K562 (cell line): Measurements from ENCODE around the gene HEATR9. TPM values are rescaled to one million over a fixed set of nuclear protein-coding genes. Genes with fewer than 3 reads are reported as not detected.

Source experiments
- ATAC-seq: fragments of 200-7000 bp; cut with Tn5 transposase; 3 replicates; pipeline ENCODE4 v1.9.1; 2020; ENCODE audit warnings: moderate library complexity
- BruUV-seq: library from RNA; stranded (reverse); fragments of 400-500 nt; replicated peaks from 2 replicates; lab custom pipeline; 2021; lab: Mats Ljungman, UMichigan
- CTCF ChIA-PET: fragments of 300-600 bp; formaldehyde crosslinking; extraction: SDS; loops from one replicate; lab custom pipeline; 2021; ENCODE audit warnings: low intra/inter-chr PET ratio; lab: Yijun Ruan, JAX
- POLR2A ChIA-PET: fragments of 300-600, 350-650 bp; sonication (Branson Sonifier 250); formaldehyde crosslinking; extraction: SDS; loops from one replicate; lab custom pipeline; 2021; ENCODE audit warnings: antibody characterized with exemption, inconsistent platforms; lab: Yijun Ruan, JAX
- DNase-seq, 4 experiments: peaks; one replicate each; pipeline versions ENCODE4 v3.0.0 to v3.0.0-alpha.2; 2011 to 2018; ENCODE audit warnings: low spot score in 3 of 4, mixed read lengths in 3 of 4; ENCODE audit errors: extremely low read depth in 1 of 4
- FAIRE-seq: peaks from 2 replicates; lab custom pipeline; 2011; peaks lifted over from hg19 to GRCh38; lab: Jason Lieb, UNC
- H2AFZ ChIP-seq: 2 replicates; pipeline ENCODE4 v1.6.0; 2011; ENCODE audit warnings: low read depth, low read length, control low read depth, inconsistent platforms
- H3K27ac ChIP-seq: fragments of 200-600 bp; 3 replicates; pipeline ENCODE4 v1.8.0; 2011; ENCODE audit warnings: low read depth, mild to moderate bottlenecking, control low read depth, inconsistent platforms, low read length, moderate library complexity, mixed read lengths; ENCODE audit errors: extremely low read depth
- H3K27me3 ChIP-seq, 2 experiments: fragments of 300-600 bp in 1 of 2; 2 replicates in 1 of 2; 3 replicates in 1 of 2; pipeline versions ENCODE4 v1.6.0 to v1.8.0; 2011; ENCODE audit warnings: inconsistent platforms in 2 of 2, low read length in 2 of 2, mild to moderate bottlenecking in 1 of 2, mixed read lengths in 1 of 2, moderate library complexity in 1 of 2; ENCODE audit not compliant: control insufficient read depth in 2 of 2, insufficient read depth in 2 of 2
- H3K36me3 ChIP-seq: fragments of 300-600 bp; 3 replicates; pipeline ENCODE4 v1.8.0; 2011; ENCODE audit warnings: mild to moderate bottlenecking, low read length, inconsistent platforms; ENCODE audit not compliant: control insufficient read depth, insufficient read depth
- H3K4me1 ChIP-seq, 2 experiments: fragments of 200-600 bp in 1 of 2; replicated peaks in 1 of 2; 2 replicates in 1 of 2; 3 replicates in 1 of 2; pipeline versions ENCODE4 v1.5.1 to v1.8.0; 2011; ENCODE audit warnings: inconsistent platforms in 2 of 2, low read length in 2 of 2, mild to moderate bottlenecking in 1 of 2, mixed read lengths in 1 of 2, moderate library complexity in 1 of 2; ENCODE audit not compliant: control insufficient read depth in 2 of 2, insufficient read depth in 2 of 2
- H3K4me2 ChIP-seq: 2 replicates; pipeline ENCODE4 v1.6.1; 2011; ENCODE audit warnings: low read length, control low read depth, inconsistent platforms, mixed read lengths; ENCODE audit not compliant: insufficient read depth
- H3K4me3 ChIP-seq: fragments of 200-600 bp; sonication (generic), shearing (Covaris generic); 2 replicates; pipeline ENCODE4 v1.5.1; 2016; ENCODE audit warnings: control low read depth, inconsistent platforms
- H3K79me2 ChIP-seq: fragments of 200-600 bp; 3 replicates; pipeline ENCODE4 v1.8.0; 2011; ENCODE audit warnings: low read length, inconsistent platforms; ENCODE audit not compliant: control insufficient read depth, insufficient read depth
- H3K9ac ChIP-seq, 2 experiments: 2 replicates each; pipeline versions ENCODE4 v1.6.0 to v1.6.1; 2011; ENCODE audit warnings: low read depth in 2 of 2, low read length in 2 of 2, control low read depth in 1 of 2, inconsistent platforms in 1 of 2, mild to moderate bottlenecking in 1 of 2, mixed read lengths in 1 of 2; ENCODE audit not compliant: insufficient read depth in 1 of 2
- H3K9me1 ChIP-seq: one replicate; pipeline ENCODE4 v1.6.0; 2011; ENCODE audit warnings: inconsistent platforms, mild to moderate bottlenecking, low read length, moderate library complexity; ENCODE audit not compliant: control insufficient read depth, insufficient read depth
- H3K9me3 ChIP-seq: replicated peaks from 2 replicates; pipeline ENCODE4 v1.5.1; 2011; ENCODE audit warnings: low read depth, low read length, inconsistent platforms; ENCODE audit not compliant: control insufficient read depth, insufficient read depth
- H4K20me1 ChIP-seq: replicated peaks from 2 replicates; pipeline ENCODE4 v1.6.1; 2011; ENCODE audit warnings: low read length, inconsistent platforms, mixed read lengths; ENCODE audit not compliant: control insufficient read depth, insufficient read depth
- PKNOX1 ChIP-seq: fragments of 450-650 bp; IDR thresholded peaks from 2 replicates; pipeline ENCODE4 v1.6.1; 2016
- ZKSCAN3 ChIP-seq: fragments of 250-450 bp; sonication (Bioruptor Pico); IDR thresholded peaks from 2 replicates; pipeline ENCODE4 v1.4.0; 2020
- WGBS: fragments of 100-300 bp; shearing (Covaris generic); methylation state at CpG from one replicate; pipeline ENCODE4 v1.1.6; 2016; ENCODE audit warnings: low coverage, mixed read lengths; ENCODE audit not compliant: insufficient coverage; ENCODE audit errors: missing lambda C conversion rate; 5-methylcytosine and 5-hydroxymethylcytosine counted together
- in situ Hi-C: fragments of 300-500 bp; cut with MboI; formaldehyde crosslinking; loops from 4 replicates; pipeline ENCODE4 v1.15.0; 2018; ENCODE audit warnings: inconsistent platforms, mixed read lengths
- intact Hi-C: fragments of 100-400 bp; cut with micrococcal nuclease; formaldehyde crosslinking; loops from 2 replicates; pipeline ENCODE4 v1.14.2; 2022
- polyA plus RNA-seq, 8 experiments: library from polyadenylated mRNA; depleted of rRNA in 4 of 8; stranded (reverse) in 5 of 8; unstranded in 3 of 8; fragments of >200 nt; fragmentation: Nextera tagmentation in 2 of 8; fragmentation: Illumina TruSeq in 1 of 8; extraction: Ambion mirVana in 2 of 8; extraction: Trizol in 1 of 8; gene quantifications; 2 replicates each; pipeline versions ENCODE4 v1.2.1 to v1.2.3, GENCODE V29; 2011 to 2014; ENCODE audit warnings: inconsistent platforms in 1 of 8, missing spikeins in 1 of 8
- total RNA-seq, 7 experiments: library from RNA; depleted of rRNA in 6 of 7; stranded (reverse); fragments of >200 nt in 6 of 7; fragmentation: Illumina TruSeq in 2 of 7; extraction: Trizol in 2 of 7; gene quantifications; 2 replicates each; pipeline versions ENCODE4 v1.2.1 to v1.2.3, GENCODE V29; 2011 to 2021; ENCODE audit warnings: low replicate concordance in 1 of 7

HEATR9 gene
- total and polyA plus RNA-seq, 9 of the 15 experiments (the other 6 are each of a cell fraction or from before 2014, with no cell fraction given): not detected

- ChIA-PET CTCF (no interaction called here), POLR2A (interaction anchor here (0.9 to 1.2 kb wide), 4 partner anchors 8 to 38 kb away, joined by 3 to 5 read pairs (median 4); partner anchors contain the start of gene CCL5)
- FAIRE-seq (no peak), DNase-seq (no peak), ATAC-seq (no peak)
- H3K79me2 ChIP-seq: no peaks in the 10 kb centered on the region
- no peaks in the 10 kb centered on the region; a peak in 1 of 5 replicates for H3K4me1 ChIP-seq
- WGBS: 49% methylated on average over 12 of the region's 12 CpGs
- H3K9ac ChIP-seq: no peak overlapping the region
- H2AFZ ChIP-seq: no peak overlapping the region
- no peaks in the 10 kb centered on the region for H3K9me3 ChIP-seq
- in situ Hi-C loops (no loop called here), intact Hi-C loops (no loop called here)
- no peak for TF ChIP-seq ZKSCAN3 (CRISPR knock-in tag)
- peak; percentile 29; the same call in 1 of the 2 replicates for TF ChIP-seq PKNOX1
- H3K27ac ChIP-seq: no peak overlapping the region
- BruUV-seq: no TSS peak
- H4K20me1 ChIP-seq: no peaks in the 10 kb centered on the region
- H3K4me2 ChIP-seq: no peak overlapping the region
- no peaks in the 10 kb centered on the region for H3K27me3 ChIP-seq
- no peaks in the 10 kb centered on the region for H3K9me1 ChIP-seq
- H3K4me3 ChIP-seq: no peak overlapping the region
- H3K36me3 ChIP-seq: no peaks in the 10 kb centered on the region
Observed at GRCh38 chr17:35872196-35872980, 3.7 kb upstream of the HEATR9 start.
